DMS114 treated with DMSO at 0.1 percent for 48 hours (cell line): ENCODE results near the gene SLC12A2.

Experiments
- DNase-seq: peaks from one replicate; lab custom pipeline; 2025; ENCODE audit not compliant: unreplicated experiment; lab: John Stamatoyannopoulos, UW

The SLC12A2 gene

GRCh38 chr5:128097224-128097623 is 13.7 kb downstream of the SLC12A2 start:
- DNase-seq = no peak

- DNase-seq = no peak
Measured at GRCh38 chr5:128097781-128098180, 14.2 kb downstream of the SLC12A2 start.

GRCh38 chr5:128099944-128100343 is 16.4 kb downstream of the SLC12A2 start:
- DNase-seq = no peak

GRCh38 chr5:128100860-128101557 is 17.4 kb downstream of the SLC12A2 start:
- DNase-seq = no peak

GRCh38 chr5:128101676-128102075 is 18.1 kb downstream of the SLC12A2 start:
- no peak for DNase-seq

GRCh38 chr5:128105203-128105602 is 21.6 kb downstream of the SLC12A2 start:
- no peak for DNase-seq

GRCh38 chr5:128109138-128109537 is 25.6 kb downstream of the SLC12A2 start:
- no peak for DNase-seq

- DNase-seq = no peak
Measured at GRCh38 chr5:128109766-128110165, 26.2 kb downstream of the SLC12A2 start.

GRCh38 chr5:128111818-128112448 is 28.4 kb downstream of the SLC12A2 start:
- no peak for DNase-seq

- DNase-seq = no peak
Measured at GRCh38 chr5:128116445-128116844, 32.9 kb downstream of the SLC12A2 start.

- DNase-seq = no peak
Measured at GRCh38 chr5:128118214-128118613, 34.6 kb downstream of the SLC12A2 start.

GRCh38 chr5:128121651-128122050 is 38.1 kb downstream of the SLC12A2 start:
- DNase-seq = no peak

- no peak for DNase-seq
Measured at GRCh38 chr5:128123936-128124335, 40.4 kb downstream of the SLC12A2 start.

GRCh38 chr5:128126241-128126640 is 42.7 kb downstream of the SLC12A2 start:
- no peak for DNase-seq

- DNase-seq = no peak
Measured at GRCh38 chr5:128132499-128132898, 48.9 kb downstream of the SLC12A2 start.

GRCh38 chr5:128135286-128135685 is 51.7 kb downstream of the SLC12A2 start:
- no peak for DNase-seq

GRCh38 chr5:128143911-128144310 is 60.3 kb downstream of the SLC12A2 start:
- DNase-seq = no peak

- DNase-seq = no peak
Measured at GRCh38 chr5:128144491-128144890, 60.9 kb downstream of the SLC12A2 start.

- DNase-seq = no peak
Measured at GRCh38 chr5:128146671-128147070, 63.1 kb downstream of the SLC12A2 start.

GRCh38 chr5:128154943-128155342 is 71.4 kb downstream of the SLC12A2 start:
- no peak for DNase-seq

GRCh38 chr5:128155776-128156175 is 72.2 kb downstream of the SLC12A2 start:
- no peak for DNase-seq

GRCh38 chr5:128156521-128156920 is 73.0 kb downstream of the SLC12A2 start:
- no peak for DNase-seq

- DNase-seq = no peak
Measured at GRCh38 chr5:128158342-128158741, 74.8 kb downstream of the SLC12A2 start.
